Stimulated activated CD8-positive, alpha-beta memory T cell treated with anti-CD3 and anti-CD28 coated beads, Interleukin-15, amount 100 ng/mL, for 4 hours (primary cell): Measurements from ENCODE around the gene THBS2.

Experiments
- DNase-seq, 2 donors: peaks; one replicate each; pipeline ENCODE4 v3.0.0-alpha.2; 2020; ENCODE audit warnings: low read depth in 2 of 2

THBS2 gene

DNA sequence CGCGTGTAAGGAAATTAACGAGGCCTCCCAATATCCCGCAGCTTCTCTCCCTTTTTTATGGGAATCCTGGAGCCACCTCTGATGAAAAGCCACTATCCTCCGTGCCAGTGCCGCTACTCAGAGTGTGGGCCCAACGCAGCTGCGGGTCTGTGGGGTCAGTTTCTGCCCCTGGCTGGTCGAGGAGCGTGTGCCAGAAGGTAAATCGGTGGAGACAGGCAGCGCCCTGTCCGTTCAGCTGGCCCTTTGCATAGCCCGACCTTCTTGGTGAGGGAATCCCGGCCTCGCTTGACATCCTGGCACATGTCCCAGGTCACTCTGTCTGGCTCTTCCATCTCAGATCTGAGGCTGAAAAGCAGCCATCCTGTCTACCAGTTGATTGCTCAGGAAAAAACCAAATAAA is 4.6 kb downstream of the THBS2 start:
- no peak for DNase-seq

- DNase-seq, result no peak
Measured at GRCh38 chr6:169248521-169248971, 5.1 kb downstream of the THBS2 start.

DNA sequence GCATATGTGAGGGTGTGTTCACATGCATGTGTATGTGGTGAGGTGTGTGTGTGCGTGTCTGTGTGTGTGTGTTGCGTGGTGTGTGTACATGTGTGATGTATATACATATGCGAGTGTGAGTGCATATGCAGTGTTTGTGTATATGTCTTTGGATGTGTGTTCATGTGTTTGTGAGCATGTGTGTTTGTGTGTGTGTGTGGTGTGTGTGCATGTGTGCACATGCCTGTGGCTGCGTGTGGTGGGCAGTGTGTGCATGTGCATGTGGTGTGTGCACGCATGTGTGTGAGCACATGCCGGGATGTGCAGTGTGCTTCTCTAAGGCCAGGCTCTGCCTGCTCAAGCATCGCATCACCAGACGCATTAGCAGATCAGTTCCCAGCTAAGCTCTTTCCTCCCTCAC is 5.7 kb downstream of the THBS2 start:
- DNase-seq, result no peak

DNA sequence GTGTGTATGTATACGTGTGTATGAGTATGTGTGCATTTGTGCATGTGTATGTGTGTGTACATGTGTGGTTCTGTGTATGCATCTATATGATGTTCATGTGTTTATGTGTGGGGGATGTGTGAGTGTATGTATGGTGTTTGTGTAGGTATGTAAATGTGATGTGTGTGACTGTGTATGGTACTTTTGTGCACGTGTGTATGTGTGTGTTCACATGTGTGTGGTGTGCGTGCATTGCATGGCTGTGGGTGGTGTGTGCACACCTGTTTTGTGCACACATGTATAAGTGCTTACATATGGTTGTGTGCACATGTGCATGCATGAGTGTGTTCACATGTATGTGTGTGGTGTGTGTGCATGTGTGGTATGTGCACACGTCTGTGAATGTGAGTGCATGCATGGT is 6.2 kb downstream of the THBS2 start:
- DNase-seq, result no peak

DNA sequence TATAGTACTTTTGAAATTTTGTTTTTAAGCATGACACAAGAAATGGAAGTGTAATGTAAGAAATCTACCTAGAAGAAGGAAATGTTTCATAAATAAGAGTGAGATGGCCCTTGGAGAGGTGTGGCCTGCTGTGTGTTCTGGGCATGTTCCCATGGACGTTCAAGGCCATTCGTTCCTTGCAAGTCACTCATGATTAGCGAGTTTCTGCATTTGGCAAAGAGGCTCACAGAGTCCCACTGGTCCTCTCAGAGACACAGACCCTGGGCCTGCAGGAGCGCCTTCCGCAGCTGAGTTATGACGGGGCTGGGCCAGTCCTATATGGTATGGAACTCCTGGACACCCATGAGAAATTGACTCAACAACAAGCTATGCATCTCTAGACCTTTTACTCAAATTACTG is 7.2 kb downstream of the THBS2 start:
- no peak for DNase-seq

DNA sequence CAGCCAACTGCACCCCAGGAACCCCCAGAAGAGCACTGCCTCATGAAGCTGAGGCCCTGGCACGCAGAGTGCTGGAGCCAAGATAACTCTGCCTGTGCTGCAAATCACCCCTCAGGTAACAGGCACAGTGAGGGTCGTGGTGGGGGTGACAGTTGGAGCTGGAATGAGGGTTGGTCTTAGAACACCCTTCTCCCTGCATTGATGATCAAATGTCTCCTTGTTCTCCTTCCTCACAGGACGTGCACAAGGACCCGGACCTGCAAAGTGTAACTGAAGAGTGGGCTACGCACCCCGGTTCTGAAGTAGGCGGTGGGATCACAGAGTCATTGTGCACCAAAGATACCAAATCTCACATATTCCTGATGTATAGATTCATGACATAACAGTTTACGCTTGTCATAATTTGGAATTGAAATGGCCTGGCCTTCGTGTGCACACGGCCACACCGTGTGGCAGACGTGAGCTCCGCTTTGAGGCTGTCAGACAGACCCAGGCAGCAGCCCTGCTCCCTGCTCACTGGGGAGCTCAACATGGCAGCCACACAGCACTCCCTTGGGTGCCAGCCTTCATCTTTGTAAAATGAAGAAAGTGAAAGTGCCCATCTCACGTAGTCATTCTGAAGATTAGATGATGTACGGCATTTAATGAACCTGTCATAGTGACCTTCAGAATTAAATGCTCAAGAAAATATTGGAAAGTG is 8.8 kb downstream of the THBS2 start:
- no peak for DNase-seq

DNA sequence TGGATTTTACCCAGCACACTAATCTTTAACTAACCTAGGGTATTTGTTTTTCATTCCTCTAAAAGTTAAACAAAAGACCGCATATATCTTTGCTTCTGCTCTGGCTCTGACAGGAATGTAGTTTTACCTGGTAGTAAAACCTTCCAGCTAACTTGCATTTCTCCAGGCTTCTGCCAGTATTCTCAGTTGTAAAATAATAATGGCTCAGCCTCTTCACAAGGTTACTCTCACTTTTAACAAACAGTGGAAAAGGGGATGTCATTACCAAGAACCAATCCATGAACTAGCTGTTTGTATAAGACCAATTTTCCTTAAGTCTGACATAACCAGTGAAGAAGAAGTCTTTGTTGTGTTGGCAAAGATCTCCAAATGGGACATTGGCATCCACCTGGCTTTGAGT is 10.0 kb downstream of the THBS2 start:
- DNase-seq, result no peak

DNA sequence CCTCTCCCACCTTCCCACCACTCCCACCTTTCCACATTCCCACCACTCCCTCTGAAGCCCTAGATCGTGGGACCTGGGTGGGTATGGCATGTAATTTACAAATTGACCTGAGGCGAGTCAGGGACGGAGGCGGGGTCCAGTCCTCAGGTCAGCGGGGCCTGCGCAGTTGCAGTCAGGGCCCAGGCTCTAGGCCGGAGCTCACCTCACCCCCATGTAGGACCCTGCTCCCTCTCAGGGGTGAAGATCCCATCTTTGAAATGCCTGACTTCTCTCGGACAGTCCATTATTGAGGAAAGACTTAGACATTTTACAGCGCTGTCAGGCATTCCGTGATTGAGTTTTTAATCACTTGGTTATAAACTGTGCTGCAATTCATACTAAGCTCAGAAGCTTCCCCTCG is 10.5 kb downstream of the THBS2 start:
- DNase-seq, result no peak

DNA sequence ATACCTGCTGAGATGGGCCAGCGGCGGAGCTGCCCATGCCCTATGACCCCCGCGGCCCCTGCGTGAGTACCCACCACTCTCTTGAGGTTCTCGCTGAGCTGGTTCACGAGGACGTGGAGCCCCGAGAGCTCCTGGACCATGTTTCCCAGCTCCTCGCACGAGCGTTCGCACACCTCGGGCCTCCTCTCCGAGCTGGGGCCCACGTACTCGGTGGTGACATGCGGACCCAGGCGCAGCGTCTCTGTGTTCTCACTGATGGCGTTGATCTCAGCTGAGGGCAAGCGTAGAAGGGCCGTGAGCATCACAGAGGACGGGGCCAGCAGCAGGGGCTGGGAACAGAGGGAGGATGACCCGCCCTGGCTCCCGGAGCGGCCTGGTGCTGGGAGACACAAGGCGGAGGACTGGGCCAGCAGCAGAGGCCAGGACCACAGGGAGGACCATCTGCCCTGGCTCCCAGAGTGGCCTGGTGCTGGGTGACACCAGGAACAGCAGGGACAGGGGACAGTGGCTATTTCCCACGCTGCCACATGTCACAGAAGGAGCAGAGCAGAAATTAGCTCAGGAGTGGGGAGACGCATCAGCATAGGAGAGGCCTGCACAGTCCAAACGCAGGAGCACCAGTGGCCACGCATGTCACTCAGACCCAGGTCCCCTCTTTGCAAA is 11.8 kb downstream of the THBS2 start:
- DNase-seq, result no peak

- no peak for DNase-seq
Measured at GRCh38 chr6:169240591-169241390, 12.9 kb downstream of the THBS2 start.

DNA sequence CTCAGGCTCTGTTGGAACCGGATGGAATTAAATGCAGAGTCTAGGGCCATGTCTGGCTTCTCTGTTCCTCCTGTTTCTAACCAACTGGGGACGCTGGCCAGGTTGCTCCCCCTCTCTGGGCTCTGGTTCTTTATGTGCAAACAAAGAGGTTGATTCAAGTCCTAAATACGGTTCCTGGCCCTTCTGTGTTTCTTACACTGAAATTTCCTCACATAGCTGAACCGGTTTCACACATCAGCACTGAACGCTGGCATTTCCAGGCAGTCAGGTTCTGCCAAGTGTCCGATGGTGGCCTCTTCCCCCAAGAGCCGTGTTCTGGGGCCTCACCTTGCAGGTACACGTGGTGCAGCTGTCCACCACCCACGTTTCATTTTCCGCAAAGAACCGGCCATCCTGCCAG is 13.5 kb downstream of the THBS2 start:
- no peak for DNase-seq

- DNase-seq, result no peak
Measured at GRCh38 chr6:169239181-169239580, 14.5 kb downstream of the THBS2 start.

GRCh38 chr6:169238766-169239165 is 14.9 kb downstream of the THBS2 start:
- DNase-seq, result no peak

DNA sequence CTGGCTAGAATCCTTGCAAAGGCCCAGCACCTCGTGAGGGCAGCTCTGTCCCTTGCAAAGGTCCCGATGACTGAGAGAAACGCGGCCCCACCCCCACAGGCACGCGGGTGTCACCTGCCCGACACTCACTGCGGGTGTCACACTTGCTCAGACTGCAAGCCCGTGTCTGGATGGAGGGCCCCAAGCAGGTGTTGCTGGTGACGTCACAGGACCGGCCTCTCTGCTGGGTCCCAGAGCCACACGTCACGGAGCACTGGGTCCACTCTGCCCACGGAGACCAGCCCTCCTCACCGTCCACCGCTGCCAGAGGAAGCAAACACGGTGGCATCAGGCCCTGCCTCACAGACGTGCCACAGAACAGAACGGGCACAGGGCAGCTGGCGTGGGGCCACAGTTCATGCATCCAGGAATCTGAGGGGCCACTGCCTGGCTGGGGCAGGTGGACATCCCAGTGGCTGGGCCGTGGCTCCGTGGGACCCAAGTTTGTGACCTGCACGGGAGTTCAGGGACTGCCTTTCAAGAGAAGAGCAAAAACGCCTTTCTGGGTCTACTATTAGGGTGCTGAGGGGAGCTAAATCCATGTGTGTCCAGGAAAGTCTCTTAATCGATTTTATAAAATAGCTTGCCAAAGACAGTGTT is 16.0 kb downstream of the THBS2 start:
- no peak for DNase-seq

- no peak for DNase-seq
Measured at GRCh38 chr6:169236988-169237387, 16.7 kb downstream of the THBS2 start.

DNA sequence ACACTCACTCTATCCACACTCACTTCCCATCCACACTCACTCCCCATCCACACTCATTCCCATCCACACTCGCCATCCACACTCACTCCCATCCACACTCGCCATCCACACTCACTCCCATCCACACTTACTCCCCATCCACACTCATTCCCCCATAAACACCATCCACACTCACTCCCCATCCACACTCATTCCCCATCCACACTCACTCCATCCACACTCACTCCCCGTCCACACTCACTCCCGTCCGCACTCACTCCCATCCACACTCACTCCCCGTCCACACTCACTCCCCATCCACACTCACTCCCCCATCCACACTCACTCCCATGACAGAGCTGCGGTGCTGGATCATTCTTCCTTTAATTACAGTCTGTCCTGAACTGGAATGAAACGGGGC is 17.1 kb downstream of the THBS2 start:
- no peak for DNase-seq

DNA sequence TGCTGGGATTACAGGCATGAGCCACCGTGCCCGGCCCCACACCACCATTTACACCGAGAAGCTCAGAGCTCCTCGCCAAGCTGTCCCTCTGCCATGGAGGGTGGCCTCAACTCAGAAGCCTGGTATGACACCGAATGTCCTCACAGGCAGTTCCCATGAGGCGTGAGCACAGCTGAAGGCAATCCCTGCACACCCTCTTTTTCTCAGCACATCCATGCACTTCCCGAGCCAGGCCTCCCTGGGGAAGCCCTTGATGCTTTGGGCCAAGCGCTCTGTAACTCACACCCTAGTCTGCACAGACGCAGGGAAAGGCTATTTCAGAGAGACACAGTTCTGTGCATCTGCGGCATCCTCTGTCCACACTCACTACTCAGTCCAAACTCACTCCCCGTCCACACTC is 18.4 kb downstream of the THBS2 start:
- DNase-seq, result no peak

DNA sequence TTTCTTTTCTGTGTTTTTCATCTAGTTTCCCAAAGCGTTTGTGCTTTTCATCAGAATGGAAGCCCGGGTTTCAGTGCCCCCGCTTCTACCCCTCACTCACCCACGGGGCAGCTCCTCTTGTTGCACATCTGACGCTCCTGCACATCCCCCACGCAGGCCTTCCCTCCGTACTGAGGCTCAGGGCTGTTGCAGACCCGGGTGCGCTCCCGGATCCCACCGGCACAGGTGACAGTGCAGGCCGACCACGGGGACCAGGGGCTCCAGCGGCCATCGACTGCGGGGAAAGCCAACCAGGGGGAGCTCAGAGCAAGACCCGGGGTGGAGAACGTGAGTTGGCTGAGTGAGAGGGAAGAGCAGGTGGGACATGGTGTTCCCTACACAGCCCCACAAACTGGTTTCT is 19.0 kb downstream of the THBS2 start:
- no peak for DNase-seq

DNA sequence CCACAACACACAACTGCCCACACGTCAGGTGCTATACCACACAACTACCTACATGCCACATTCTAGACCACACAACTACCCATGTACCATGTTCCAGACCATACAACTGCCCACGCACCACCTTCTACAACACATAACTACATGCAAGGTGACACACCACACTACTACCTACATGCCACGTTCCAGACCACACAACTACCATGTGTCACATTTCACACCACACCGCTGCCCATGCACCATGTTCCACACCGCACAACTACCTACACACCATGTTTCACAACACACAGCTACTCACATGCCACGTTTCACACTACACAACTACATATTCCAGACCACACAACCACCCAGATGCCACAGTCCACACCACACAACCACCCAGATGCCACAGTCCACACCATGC is 19.8 kb downstream of the THBS2 start:
- no peak for DNase-seq

DNA sequence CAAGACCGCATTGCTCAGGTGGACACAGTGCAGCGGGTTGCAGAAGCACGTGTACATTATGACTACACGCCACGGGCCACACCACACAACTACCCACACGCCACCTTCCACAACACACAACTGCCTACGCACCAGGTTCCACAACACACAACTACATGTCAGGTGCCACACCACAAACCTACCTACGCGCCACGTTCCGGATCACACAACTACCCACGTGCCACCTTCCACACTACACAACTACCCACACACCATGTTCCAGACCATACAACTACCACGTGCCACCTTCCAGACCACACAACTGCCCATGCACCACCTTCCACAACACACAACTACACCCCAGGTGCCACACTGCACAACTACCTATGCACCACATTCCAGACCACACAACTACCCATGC is 20.5 kb downstream of the THBS2 start:
- DNase-seq, result no peak

- no peak for DNase-seq
Measured at GRCh38 chr6:169232507-169232931, 21.1 kb downstream of the THBS2 start.

DNA sequence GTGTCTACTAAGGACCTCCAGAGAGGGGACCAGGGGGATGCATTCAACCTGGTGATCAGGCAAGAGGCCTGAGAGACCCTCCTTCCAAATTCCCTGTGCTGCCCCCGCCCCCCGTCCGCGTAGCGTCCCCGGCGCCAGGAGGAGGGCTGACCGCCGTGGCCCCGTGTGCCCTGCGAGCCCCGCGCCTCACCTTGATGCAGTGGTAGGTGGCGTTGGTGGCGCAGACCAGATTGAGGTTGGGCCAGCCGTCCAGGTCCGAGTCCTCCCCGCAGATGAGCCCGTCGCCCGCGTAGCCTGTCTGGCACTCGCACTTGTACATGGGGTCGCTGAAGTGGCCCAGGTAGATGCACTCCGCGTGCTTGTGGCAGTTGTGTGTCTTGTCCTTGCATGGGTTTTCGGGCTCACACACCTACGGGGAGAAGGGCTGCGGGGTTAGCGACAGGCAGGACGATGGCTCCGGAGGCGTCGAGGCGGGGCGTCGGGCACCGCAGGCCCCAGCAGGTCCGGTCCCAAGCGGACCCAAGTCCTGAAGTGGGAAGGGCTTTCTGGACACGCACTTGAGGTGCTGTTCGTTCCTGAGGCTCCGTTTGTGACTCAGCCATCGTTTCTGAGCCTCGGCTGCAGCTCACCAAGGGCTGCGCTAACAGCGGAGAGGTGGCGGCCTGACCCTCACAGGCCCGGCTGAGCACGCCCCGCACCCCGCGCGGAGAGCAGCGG is 21.7 kb downstream of the THBS2 start:
- DNase-seq, result no peak
